OCI-LY3 (cell line): ENCODE measurements around the gene NTSR2.

Experiments used
- EZH2phosphoT487 ChIP-seq: fragments of 200-600 bp; shearing (Covaris generic); IDR thresholded peaks from 2 replicates; pipeline ENCODE4 v1.6.1; 2018; ENCODE audit warnings: antibody characterized with exemption, mixed run types, low read depth
- TF ChIP-seq, protein P1 (sequence below): fragments of 200-600, 300-600 bp; sonication (generic); IDR thresholded peaks from 2 replicates; pipeline ENCODE4 v1.5.1; 2014; ENCODE audit warnings: antibody characterized with exemption, low read length, low read depth

- TF ChIP-seq, protein P1, sequence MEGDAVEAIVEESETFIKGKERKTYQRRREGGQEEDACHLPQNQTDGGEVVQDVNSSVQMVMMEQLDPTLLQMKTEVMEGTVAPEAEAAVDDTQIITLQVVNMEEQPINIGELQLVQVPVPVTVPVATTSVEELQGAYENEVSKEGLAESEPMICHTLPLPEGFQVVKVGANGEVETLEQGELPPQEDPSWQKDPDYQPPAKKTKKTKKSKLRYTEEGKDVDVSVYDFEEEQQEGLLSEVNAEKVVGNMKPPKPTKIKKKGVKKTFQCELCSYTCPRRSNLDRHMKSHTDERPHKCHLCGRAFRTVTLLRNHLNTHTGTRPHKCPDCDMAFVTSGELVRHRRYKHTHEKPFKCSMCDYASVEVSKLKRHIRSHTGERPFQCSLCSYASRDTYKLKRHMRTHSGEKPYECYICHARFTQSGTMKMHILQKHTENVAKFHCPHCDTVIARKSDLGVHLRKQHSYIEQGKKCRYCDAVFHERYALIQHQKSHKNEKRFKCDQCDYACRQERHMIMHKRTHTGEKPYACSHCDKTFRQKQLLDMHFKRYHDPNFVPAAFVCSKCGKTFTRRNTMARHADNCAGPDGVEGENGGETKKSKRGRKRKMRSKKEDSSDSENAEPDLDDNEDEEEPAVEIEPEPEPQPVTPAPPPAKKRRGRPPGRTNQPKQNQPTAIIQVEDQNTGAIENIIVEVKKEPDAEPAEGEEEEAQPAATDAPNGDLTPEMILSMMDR, result no peak
- no peak for TF ChIP-seq EZH2phosphoT487
Measured at GRCh38 chr2:11633923-11634478, 36.0 kb downstream of the NTSR2 start.
